Right atrium auricular region (tissue), 2 donors: Measurements from ENCODE around the gene HMGB4. TPM values are rescaled to one million over a fixed set of nuclear protein-coding genes. Genes with fewer than 3 reads are reported as not detected.

Source experiments
- DNase-seq: peaks from one replicate; pipeline ENCODE4 v3.0.0-alpha.2; 2019; ENCODE audit warnings: low spot score
- H3K27ac ChIP-seq, 2 donors: fragments of 200-600 bp; sonication (generic); 1 replicate in 1 of 2; 2 replicates in 1 of 2; pipeline ENCODE4 v1.5.1; 2016 to 2019
- H3K27me3 ChIP-seq, 2 donors: fragments of 200-600 bp; sonication (generic); one replicate each; pipeline versions ENCODE4 v1.5.1 to v1.6.0; 2017 to 2019
- H3K36me3 ChIP-seq: fragments of 200-600 bp; sonication (generic); one replicate; pipeline ENCODE4 v1.5.1; 2016
- H3K4me1 ChIP-seq, 2 donors: fragments of 200-600 bp; sonication (generic); one replicate each; pipeline versions ENCODE4 v1.5.1 to v1.6.0; 2017 to 2019
- H3K4me3 ChIP-seq, 2 donors: fragments of 200-600 bp; sonication (generic); 1 replicate in 1 of 2; 2 replicates in 1 of 2; pipeline ENCODE4 v1.5.1; 2017 to 2019; ENCODE audit warnings: mild to moderate bottlenecking in 1 of 2, moderate library complexity in 1 of 2
- H3K9me3 ChIP-seq, 2 donors: fragments of 200-600 bp; sonication (generic); one replicate each; pipeline ENCODE4 v1.5.1; 2019
- CTCF ChIP-seq, 2 donors: fragments of 200-600 bp; sonication (generic); IDR thresholded peaks; one replicate each; pipeline ENCODE4 v1.5.1; 2019; ENCODE audit warnings: antibody characterized with exemption in 2 of 2
- total RNA-seq, 2 donors: library from RNA; depleted of rRNA; stranded (reverse); fragments of >200 nt; gene quantifications; one replicate each; pipeline ENCODE4 v1.1.0, GENCODE V29; 2016

HMGB4 gene
- total RNA-seq, 2 donors from 2014 or later, result not detected

GRCh38 chr1:33880305-33880704 lies 16.4 kb downstream of the HMGB4 start:
- no peak for TF ChIP-seq CTCF (IDR thresholded peaks at IDR 0.05)
- peaks cover 0 to 10% of the 10 kb centered on the region in 2 donors for H3K4me1 ChIP-seq
- H3K9me3 ChIP-seq, result no peaks in the 10 kb centered on the region
- no peak overlapping the region for H3K27ac ChIP-seq
- DNase-seq, result no peak
- no peak overlapping the region for H3K4me3 ChIP-seq
- no peaks in the 10 kb centered on the region for H3K36me3 ChIP-seq
- H3K27me3 ChIP-seq, result no peaks in the 10 kb centered on the region

- no peak overlapping the region for H3K27ac ChIP-seq
- no peaks in the 10 kb centered on the region for H3K9me3 ChIP-seq
- H3K36me3 ChIP-seq, result no peaks in the 10 kb centered on the region
- no peak overlapping the region for H3K4me3 ChIP-seq
- no peaks in the 10 kb centered on the region for H3K27me3 ChIP-seq
- no peaks in the 10 kb centered on the region for H3K4me1 ChIP-seq
- DNase-seq, result no peak
- no peak for TF ChIP-seq CTCF (IDR thresholded peaks at IDR 0.05)
Observed at GRCh38 chr1:33886496-33886895, 22.6 kb downstream of the HMGB4 start.

GRCh38 chr1:33893147-33893830 lies 29.4 kb downstream of the HMGB4 start:
- Histone ChIP-seq H3K36me3 (no peaks in the 10 kb centered on the region), H3K4me3 (no peak overlapping the region), H3K27ac (peak overlapping the region; percentile 62 to 72), H3K27me3 (no peaks in the 10 kb centered on the region), H3K4me1 (peaks cover 0 to 8% of the 10 kb centered on the region in 2 donors), H3K9me3 (no peaks in the 10 kb centered on the region)
- TF ChIP-seq CTCF (IDR thresholded peaks at IDR 0.05), result no peak
- DNase-seq, result peak; percentile 59

GRCh38 chr1:33895396-33895795 lies 31.5 kb downstream of the HMGB4 start:
- Histone ChIP-seq H3K27me3 (no peaks in the 10 kb centered on the region), H3K9me3 (no peaks in the 10 kb centered on the region), H3K4me3 (no peak overlapping the region), H3K36me3 (no peaks in the 10 kb centered on the region), H3K4me1 (peaks cover 0 to 13% of the 10 kb centered on the region in 2 donors), H3K27ac (no peak overlapping the region)
- no peak for TF ChIP-seq CTCF (IDR thresholded peaks at IDR 0.05)
- DNase-seq, result peak; percentile 36

- DNase-seq, result no peak
- Histone ChIP-seq H3K36me3 (no peaks in the 10 kb centered on the region), H3K27ac (no peak overlapping the region), H3K4me3 (no peak overlapping the region), H3K4me1 (peaks cover 0 to 13% of the 10 kb centered on the region in 2 donors), H3K9me3 (no peaks in the 10 kb centered on the region), H3K27me3 (no peaks in the 10 kb centered on the region)
- TF ChIP-seq CTCF (IDR thresholded peaks at IDR 0.05), result no peak
Observed at GRCh38 chr1:33895976-33896375, 32.1 kb downstream of the HMGB4 start.
